Choroid plexus epithelial cell (primary cell): ENCODE data around the gene MSH5.

ENCODE experiments used
- DNase-seq: peaks from one replicate; pipeline ENCODE4 v3.0.0-alpha.2; 2010; ENCODE audit warnings: low read depth
- H3K4me3 ChIP-seq: 2 replicates; pipeline ENCODE4 v1.5.1; 2011; ENCODE audit warnings: low read depth, mild to moderate bottlenecking, control low read depth, low read length, moderate library complexity
- CTCF ChIP-seq: conservative IDR thresholded peaks from 2 replicates; pipeline ENCODE4 v1.5.1; 2011; ENCODE audit warnings: low read depth, mild to moderate bottlenecking, control low read depth, inconsistent platforms, low read length, moderate library complexity

Gene MSH5

GRCh38 chr6:31727034-31727716, 12.6 kb upstream of the MSH5 start:
- no peak overlapping the region for H3K4me3 ChIP-seq
- no peak for TF ChIP-seq CTCF
- no peak for DNase-seq

GRCh38 chr6:31727717-31728671, 11.8 kb upstream of the MSH5 start:
- H3K4me3 ChIP-seq = no peak overlapping the region
- TF ChIP-seq CTCF = no peak
- no peak for DNase-seq

- TF ChIP-seq CTCF = peak; percentile 52
- H3K4me3 ChIP-seq = peak within 1 kb of the TSS; percentile 80
- DNase-seq = no peak
Observed at GRCh38 chr6:31728767-31729514, 10.9 kb upstream of the MSH5 start, which contains the start of gene DDAH2. TSS of gene DDAH2 (minus strand) at chr6:31729299. CDS start at chr6:31729161, 138 bp downstream.

GRCh38 chr6:31729515-31729978, 10.3 kb upstream of the MSH5 start:
- peak; percentile 91 for DNase-seq
- no peak for TF ChIP-seq CTCF
- peak overlapping the region; percentile 80 for H3K4me3 ChIP-seq

- DNase-seq = peak; percentile 88
- no peak for TF ChIP-seq CTCF
- H3K4me3 ChIP-seq = peak overlapping the region; percentile 80
Observed at GRCh38 chr6:31729979-31730630, 9.7 kb upstream of the MSH5 start.

- H3K4me3 ChIP-seq = peak overlapping the region; percentile 80
- DNase-seq = no peak
- no peak for TF ChIP-seq CTCF
Observed at GRCh38 chr6:31730631-31731086, 9.1 kb upstream of the MSH5 start.
